ENCODE measurements around the gene DPEP1. TPM values are rescaled to one million over a fixed set of nuclear protein-coding genes. Genes with fewer than 3 reads are reported as not detected.
"Not testable (repeated sequence)": the region's sequence is repeated elsewhere in the genome, so short reads cannot be mapped to it uniquely, and the experiment has no call there.

The DPEP1 gene
- not detected for total RNA-seq

DNA sequence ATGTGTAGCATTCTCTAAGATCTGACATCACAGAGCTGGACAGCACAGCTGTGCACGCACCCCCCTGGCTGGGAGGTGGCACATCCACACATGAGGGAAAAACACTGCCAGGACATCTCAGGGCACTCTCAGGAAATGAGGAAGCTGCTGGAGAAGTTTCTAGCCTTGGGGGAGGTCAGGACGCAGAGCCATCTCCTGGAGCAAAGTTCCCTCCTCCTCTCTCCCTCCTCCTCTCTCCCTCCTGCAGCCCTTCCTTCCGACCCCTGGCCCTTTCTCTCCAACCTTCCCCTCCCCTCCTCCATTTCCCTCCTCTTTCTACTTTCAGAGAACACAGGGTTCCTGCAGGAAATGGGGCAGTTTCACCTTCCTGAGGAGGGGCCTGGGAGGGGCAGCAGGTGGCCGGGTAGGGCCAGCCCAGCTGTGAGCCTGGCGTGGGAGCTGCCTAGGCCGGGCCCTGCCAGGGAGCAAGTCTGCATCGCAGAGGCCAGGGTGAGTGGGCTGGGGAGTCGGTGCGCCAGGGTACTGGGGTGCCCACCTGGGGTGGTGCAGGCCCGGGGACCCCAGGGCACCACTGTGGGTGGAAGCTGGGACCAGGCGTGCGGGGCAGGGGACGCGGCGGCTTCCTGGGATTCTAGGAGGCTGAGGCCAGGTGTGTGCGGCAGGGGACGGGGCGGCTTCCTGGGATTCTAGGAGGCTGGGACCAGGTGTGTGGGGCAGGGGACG, at the start of gene DPEP1:
Gene DPEP1, plus strand, starts transcription at position 412 of the 723 bp plus-strand sequence. CDS start 16,769 bp downstream, outside the sequence.
- no peaks in the 10 kb centered on the region for H3K9me3 Mint-ChIP-seq
- H3K4me3 Mint-ChIP-seq = no peak within 1 kb of the TSS
- intact Hi-C loops (cut with micrococcal nuclease) = no loop called here
- CTCF ChIA-PET = no interaction called here
- H3K4me1 Mint-ChIP-seq (ENCODE audit: low read depth) = peaks cover 12% of the 10 kb centered on the region
- no peaks in the 10 kb centered on the region for H3K36me3 Mint-ChIP-seq (ENCODE audit: low read depth)
- no peak within 1 kb of the TSS for H3K27ac Mint-ChIP-seq
- no peak for DNase-seq
- H3K27me3 Mint-ChIP-seq (ENCODE audit: low read depth) = no peaks in the 10 kb centered on the region

- CTCF ChIA-PET = interaction anchor here (1.8 kb wide), 1 partner anchor 20 kb away, joined by 5 read pairs; no protein-coding TSS in a partner anchor
- Mint-ChIP-seq H3K4me3 (peak overlapping the region; percentile 30), H3K9me3 (no peaks in the 10 kb centered on the region), H3K27me3 (ENCODE audit: low read depth) (no peaks in the 10 kb centered on the region), H3K27ac (peak overlapping the region; percentile 55), H3K36me3 (ENCODE audit: low read depth) (peaks cover 38% of the 10 kb centered on the region), H3K4me1 (ENCODE audit: low read depth) (peaks cover 46% of the 10 kb centered on the region)
- intact Hi-C loops (cut with micrococcal nuclease) = no loop called here
- DNase-seq = no peak
These were observed 48.8 kb upstream of the DPEP1 start for GRCh38 chr16:89564476-89565255.

DNA sequence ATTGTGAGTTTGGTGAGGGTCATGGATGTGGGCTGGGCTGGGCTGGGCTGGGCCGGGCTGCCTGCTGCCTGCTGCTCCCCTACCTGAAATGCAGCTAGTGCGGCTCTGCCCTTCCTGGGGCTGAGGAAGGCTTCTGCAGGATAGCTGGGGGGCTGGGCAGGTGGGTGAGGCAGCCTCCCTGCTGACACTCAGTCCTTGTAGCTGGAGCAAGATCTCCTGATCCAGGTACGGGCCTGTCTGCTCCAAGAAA, 48.3 kb upstream of the DPEP1 start:
- peaks cover 45% of the 10 kb centered on the region for H3K4me1 Mint-ChIP-seq (ENCODE audit: low read depth)
- no peaks in the 10 kb centered on the region for H3K27me3 Mint-ChIP-seq (ENCODE audit: low read depth)
- intact Hi-C loops (cut with micrococcal nuclease) = no loop called here
- peak overlapping the region; percentile 12 for H3K27ac Mint-ChIP-seq
- H3K36me3 Mint-ChIP-seq (ENCODE audit: low read depth) = peaks cover 38% of the 10 kb centered on the region
- H3K9me3 Mint-ChIP-seq = no peaks in the 10 kb centered on the region
- CTCF ChIA-PET = interaction anchor here (1.5 to 1.8 kb wide), 2 partner anchors 12 to 19 kb away, joined by 4 to 5 read pairs; no protein-coding TSS in a partner anchor
- no peak for DNase-seq
- H3K4me3 Mint-ChIP-seq = peak overlapping the region; percentile 30

- CTCF ChIA-PET = interaction anchor here (0.7 to 1.8 kb wide), 3 partner anchors 13 to 260 kb away, joined by 3 to 5 read pairs (median 4); no protein-coding TSS in a partner anchor
- peaks cover 45% of the 10 kb centered on the region for H3K4me1 Mint-ChIP-seq (ENCODE audit: low read depth)
These were observed 47.7 kb upstream of the DPEP1 start for GRCh38 chr16:89565506-89566372.

DNA sequence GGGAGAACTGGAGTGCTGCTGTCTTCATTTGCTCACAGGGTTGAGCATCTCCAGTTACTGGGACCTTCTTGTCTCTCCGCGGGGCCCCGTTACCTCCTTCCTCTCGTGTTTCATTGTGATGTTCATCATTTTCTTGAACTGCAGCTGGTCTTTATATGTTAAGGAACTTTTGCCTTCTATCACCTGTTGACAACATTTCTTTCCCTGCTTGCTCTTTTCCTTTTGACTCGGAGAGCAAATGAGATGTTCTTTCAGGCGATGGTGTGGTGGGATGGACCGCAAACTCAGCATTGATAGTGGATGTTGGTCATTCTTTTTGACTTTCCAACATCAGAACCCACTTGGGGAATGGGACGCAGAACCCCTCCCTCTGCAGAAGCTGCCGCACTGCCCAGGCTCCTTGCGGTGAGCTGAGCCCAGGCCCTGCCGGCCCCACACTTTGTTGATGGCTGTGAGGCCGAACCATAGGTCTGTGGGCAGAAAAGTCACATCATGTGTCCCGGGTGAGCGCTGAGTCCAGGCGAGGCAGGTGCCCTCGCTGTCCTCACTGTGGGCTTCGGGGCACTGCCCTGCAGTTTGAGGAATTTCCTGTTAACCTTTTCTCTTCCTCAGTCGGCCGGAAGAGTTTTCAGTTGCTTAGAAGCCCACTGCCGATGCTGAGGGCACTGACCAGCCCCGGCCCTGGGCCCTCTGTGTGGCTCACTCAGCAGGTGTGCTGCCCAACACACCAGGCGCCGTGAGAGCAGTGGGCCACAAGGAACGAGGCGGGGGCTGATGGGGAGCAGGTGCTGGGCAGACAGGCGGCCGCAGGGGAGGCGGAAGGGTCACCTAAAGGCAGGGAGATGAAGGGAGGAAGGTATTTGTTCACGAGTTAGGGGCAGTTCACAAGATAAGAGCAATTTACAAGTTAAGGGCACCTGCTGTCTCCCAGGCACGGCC, 45.5 kb upstream of the DPEP1 start:
- H3K36me3 Mint-ChIP-seq (ENCODE audit: low read depth) = peaks cover 18% of the 10 kb centered on the region
- CTCF ChIA-PET = interaction anchor here (0.7 kb wide), 1 partner anchor 755 kb away, joined by 3 read pairs; no protein-coding TSS in a partner anchor
- intact Hi-C loops (cut with micrococcal nuclease) = no loop called here
- no peaks in the 10 kb centered on the region for H3K9me3 Mint-ChIP-seq
- peaks cover 41% of the 10 kb centered on the region for H3K4me1 Mint-ChIP-seq (ENCODE audit: low read depth)
- DNase-seq = no peak
- H3K4me3 Mint-ChIP-seq = no peak overlapping the region
- peaks cover 5% of the 10 kb centered on the region for H3K27me3 Mint-ChIP-seq (ENCODE audit: low read depth)
- H3K27ac Mint-ChIP-seq = no peak overlapping the region

More at GRCh38 chr16:89565506-89566372, 47.7 kb upstream of the DPEP1 start:
- intact Hi-C loops (cut with micrococcal nuclease) = no loop called here
- Mint-ChIP-seq H3K27ac (peak overlapping the region; percentile 12), H3K9me3 (no peaks in the 10 kb centered on the region), H3K4me3 (peak overlapping the region; percentile 30), H3K36me3 (ENCODE audit: low read depth) (peaks cover 37% of the 10 kb centered on the region), H3K27me3 (ENCODE audit: low read depth) (no peaks in the 10 kb centered on the region)
- DNase-seq = peak; percentile 59

DNA sequence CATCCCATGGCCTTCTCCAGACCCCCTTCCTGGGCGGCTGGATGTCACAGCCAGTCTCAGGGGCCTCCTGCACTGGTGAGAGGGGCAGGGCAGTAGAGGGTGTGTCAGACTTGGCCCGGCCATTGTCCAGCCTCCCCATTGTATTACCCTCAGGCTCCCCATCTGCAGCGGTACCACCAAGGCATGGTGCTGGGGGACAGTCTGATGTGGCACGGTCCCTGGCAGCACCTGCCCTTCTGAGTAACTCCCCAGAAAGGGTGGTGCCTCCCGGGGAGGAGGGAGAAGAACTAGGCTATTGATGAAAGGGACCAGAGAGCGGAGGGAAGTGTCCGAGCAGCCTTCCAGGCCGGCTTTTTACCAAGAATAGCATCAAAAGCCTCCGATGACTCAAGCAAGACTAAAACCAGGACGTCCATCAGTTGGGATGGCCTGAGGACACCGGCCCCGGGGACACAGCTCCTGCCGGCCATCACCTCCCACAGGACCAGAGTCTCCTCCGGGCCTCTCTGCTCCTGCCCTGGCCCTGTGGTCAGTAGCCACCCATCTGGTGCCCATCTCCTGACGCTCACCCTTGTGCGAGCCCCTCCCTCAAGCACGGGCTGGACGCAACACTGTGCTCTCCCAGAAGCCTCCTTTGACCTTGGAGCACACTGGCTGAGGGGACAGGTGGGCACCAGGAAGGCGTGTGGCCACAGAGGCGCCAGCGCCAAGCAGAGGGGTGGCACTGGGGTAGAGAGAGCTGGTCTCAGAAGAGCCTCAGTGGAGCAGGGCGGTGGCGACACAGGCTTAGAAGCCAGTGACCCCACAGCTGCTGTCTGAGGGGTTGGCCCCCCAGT, 43.7 kb upstream of the DPEP1 start:
- H3K27me3 Mint-ChIP-seq (ENCODE audit: low read depth) = peaks cover 11% of the 10 kb centered on the region
- CTCF ChIA-PET = interaction anchor here (0.6 kb wide), 1 partner anchor 136 kb away, joined by 4 read pairs; no protein-coding TSS in a partner anchor
- peaks cover 3% of the 10 kb centered on the region for H3K36me3 Mint-ChIP-seq (ENCODE audit: low read depth)
- H3K4me1 Mint-ChIP-seq (ENCODE audit: low read depth) = peaks cover 28% of the 10 kb centered on the region
- intact Hi-C loops (cut with micrococcal nuclease) = no loop called here
- no peak for DNase-seq
- H3K27ac Mint-ChIP-seq = no peak overlapping the region
- H3K9me3 Mint-ChIP-seq = no peaks in the 10 kb centered on the region
- H3K4me3 Mint-ChIP-seq = no peak overlapping the region

DNA sequence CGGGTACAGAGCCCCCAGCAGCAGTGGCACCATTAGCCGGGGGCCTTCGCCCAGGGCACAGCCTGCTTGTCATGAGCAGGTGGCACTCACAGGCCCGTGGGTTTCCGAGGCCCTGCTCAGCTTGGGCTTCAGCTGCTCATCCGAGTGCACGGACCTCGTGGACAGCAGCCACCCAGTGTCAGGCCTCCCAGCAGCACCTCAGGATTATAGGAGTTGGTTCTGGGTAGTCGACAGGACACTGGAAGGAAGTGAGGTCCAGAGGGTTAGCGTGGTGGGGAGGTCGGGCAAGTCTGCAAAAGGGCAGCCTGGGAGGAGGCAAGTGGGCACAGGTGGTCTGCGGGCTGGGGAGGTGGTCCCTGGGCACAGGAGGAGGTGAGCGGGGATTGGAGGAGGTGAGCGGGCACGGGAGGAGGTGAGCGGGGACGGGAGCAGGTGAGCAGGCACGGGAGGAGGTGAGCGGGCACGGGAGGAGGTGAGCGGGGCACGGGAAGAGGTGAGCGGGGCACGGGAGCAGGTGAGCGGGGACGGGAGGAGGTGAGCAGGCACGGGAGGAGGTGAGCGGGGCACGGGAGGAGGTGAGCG, 43.0 kb upstream of the DPEP1 start:
- no peak overlapping the region for H3K4me3 Mint-ChIP-seq
- H3K27ac Mint-ChIP-seq = no peak overlapping the region
- no peaks in the 10 kb centered on the region for H3K9me3 Mint-ChIP-seq
- CTCF ChIA-PET = no interaction called here
- no peaks in the 10 kb centered on the region for H3K36me3 Mint-ChIP-seq (ENCODE audit: low read depth)
- H3K27me3 Mint-ChIP-seq (ENCODE audit: low read depth) = peaks cover 11% of the 10 kb centered on the region
- peaks cover 21% of the 10 kb centered on the region for H3K4me1 Mint-ChIP-seq (ENCODE audit: low read depth)
- intact Hi-C loops (cut with micrococcal nuclease) = no loop called here
- no peak for DNase-seq

GRCh38 chr16:89570983-89571598, 42.4 kb upstream of the DPEP1 start:
- CTCF ChIA-PET; H3K27ac Mint-ChIP-seq; H3K9me3 Mint-ChIP-seq; DNase-seq; H3K4me3 Mint-ChIP-seq; intact Hi-C loops (cut with micrococcal nuclease); H3K36me3 Mint-ChIP-seq (ENCODE audit: low read depth): not testable (repeated sequence)
- Mint-ChIP-seq H3K4me1 (ENCODE audit: low read depth) (peaks cover 15% of the 10 kb centered on the region), H3K27me3 (ENCODE audit: low read depth) (peaks cover 11% of the 10 kb centered on the region)

DNA sequence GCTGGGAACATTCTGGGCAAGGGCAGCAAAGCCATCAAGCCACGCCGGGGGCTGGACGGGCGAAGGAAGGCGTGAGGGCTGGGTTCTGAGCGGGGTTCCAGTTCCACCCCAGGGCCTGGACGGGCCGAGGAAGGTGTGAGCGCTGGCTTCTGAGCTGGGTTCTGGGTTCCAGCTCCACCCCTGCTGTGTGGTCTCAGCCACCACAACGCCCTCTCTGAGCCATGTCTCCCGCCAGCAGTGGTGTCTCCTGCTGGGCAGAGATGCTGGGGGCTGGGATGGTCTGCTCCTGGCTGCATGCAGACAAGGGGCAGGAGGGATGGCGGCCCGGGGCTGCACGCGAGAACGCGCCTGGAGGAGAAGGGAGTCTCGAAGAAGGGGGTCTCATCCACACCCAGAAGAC, 41.8 kb upstream of the DPEP1 start:
- Mint-ChIP-seq H3K4me3 (no peak overlapping the region), H3K27me3 (ENCODE audit: low read depth) (peaks cover 11% of the 10 kb centered on the region), H3K27ac (no peak overlapping the region), H3K36me3 (ENCODE audit: low read depth) (no peaks in the 10 kb centered on the region), H3K9me3 (no peaks in the 10 kb centered on the region), H3K4me1 (ENCODE audit: low read depth) (peaks cover 14% of the 10 kb centered on the region)
- intact Hi-C loops (cut with micrococcal nuclease) = no loop called here
- DNase-seq = no peak
- CTCF ChIA-PET = interaction anchor here (1.3 kb wide), 1 partner anchor 69 kb away, joined by 5 read pairs; no protein-coding TSS in a partner anchor

DNA sequence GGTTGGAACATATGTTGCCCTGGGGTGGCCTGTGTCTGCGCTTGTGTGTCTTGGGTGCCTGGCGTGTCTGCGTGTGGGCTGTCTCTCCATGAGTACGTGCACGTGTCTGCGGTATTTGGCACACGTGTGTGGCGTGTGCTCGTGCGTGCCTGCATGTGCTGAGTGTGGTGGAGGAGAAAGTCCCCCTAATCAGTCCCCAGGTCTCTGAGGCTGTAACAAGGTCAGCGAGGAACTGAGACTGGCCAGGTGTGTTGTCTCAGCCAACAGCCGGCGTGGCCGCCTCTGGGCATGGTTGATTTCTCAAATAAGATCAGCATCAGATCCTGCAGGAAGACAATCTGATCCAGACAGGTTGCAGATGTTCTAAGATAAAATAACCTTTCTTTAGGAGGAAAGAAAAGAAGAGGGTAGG, 41.4 kb upstream of the DPEP1 start:
- Mint-ChIP-seq H3K27ac (no peak overlapping the region), H3K36me3 (ENCODE audit: low read depth) (no peaks in the 10 kb centered on the region), H3K9me3 (no peaks in the 10 kb centered on the region), H3K4me1 (ENCODE audit: low read depth) (peaks cover 14% of the 10 kb centered on the region), H3K4me3 (no peak overlapping the region), H3K27me3 (ENCODE audit: low read depth) (peaks cover 11% of the 10 kb centered on the region)
- CTCF ChIA-PET = interaction anchor here (1.3 kb wide), 1 partner anchor 69 kb away, joined by 5 read pairs; no protein-coding TSS in a partner anchor
- DNase-seq = no peak
- intact Hi-C loops (cut with micrococcal nuclease) = no loop called here
